CD4-positive, alpha-beta T cell treated with Interleukin-15 for 4 hours (primary cell): ENCODE data around the gene FAM171A1.
"Not testable (repeated sequence)": the region's sequence is repeated elsewhere in the genome, so short reads cannot be mapped to it uniquely, and the experiment has no call there.

Experiments
- DNase-seq: peaks from one replicate; pipeline ENCODE4 v3.0.0-alpha.2; 2020; ENCODE audit warnings: low spot score

FAM171A1 gene

GRCh38 chr10:15316871-15317464 lies 54.1 kb downstream of the FAM171A1 start:
- DNase-seq, result no peak

- DNase-seq, result no peak
Measured at GRCh38 chr10:15316145-15316544, 54.9 kb downstream of the FAM171A1 start.

DNA sequence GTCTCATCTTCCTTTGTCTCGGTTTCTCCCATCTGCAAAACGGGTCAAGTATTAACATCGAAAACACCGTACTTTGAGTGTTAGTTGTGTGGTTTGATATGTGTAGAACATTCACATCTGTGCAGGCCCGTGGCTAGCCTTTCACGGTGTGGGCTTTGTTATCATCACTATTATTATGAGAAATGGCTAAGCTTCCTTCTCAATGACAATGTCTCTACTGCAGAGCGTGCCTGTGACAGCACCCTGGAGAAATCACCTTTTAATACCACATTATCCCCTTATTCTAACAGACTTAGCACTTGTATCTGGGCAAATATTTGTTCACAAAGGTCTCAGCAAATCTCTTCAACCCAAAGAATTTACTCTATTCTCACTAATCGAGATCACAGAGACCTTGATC lies 55.8 kb downstream of the FAM171A1 start:
- no peak for DNase-seq

- DNase-seq, result no peak
Measured at GRCh38 chr10:15314482-15315045, 56.5 kb downstream of the FAM171A1 start.

DNA sequence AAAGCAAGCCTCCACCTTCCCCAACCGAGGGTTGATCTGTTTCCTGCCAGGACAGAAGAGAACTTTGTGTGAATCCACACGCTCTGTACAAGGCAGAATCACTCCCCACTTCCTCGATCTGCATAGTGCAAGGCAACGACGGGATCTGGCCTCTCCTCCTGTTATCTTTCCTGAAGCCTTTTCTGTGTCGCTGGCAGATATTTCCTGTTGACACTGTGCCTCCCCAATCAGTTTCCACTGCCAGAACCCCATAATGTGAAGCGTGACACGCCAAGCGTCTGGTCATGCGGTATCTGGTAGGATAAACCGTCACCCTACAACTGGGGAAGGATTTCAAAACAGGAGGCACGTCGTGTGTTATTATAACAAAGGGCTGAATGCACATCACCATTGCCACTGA lies 57.2 kb downstream of the FAM171A1 start:
- DNase-seq, result no peak

DNA sequence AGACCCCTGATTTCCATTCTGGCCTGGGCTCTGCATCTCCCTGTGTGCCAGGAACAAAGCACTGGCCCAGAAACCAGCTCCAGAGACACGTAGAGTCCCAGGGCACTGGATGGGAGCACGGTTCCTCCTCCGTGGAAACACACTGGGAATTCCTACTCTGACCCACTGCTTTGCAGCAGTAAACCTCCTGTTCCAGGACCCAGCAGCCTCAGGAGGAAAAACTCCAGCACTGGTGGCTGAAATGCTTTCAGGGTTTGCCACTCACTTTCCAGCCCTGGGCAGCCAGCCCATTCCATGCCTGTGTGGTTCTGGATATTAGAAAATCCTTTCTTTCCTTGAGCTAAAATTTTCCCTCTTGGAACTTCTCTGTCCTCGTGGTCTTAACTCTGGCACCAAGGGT lies 58.0 kb downstream of the FAM171A1 start:
- DNase-seq, result no peak

GRCh38 chr10:15311569-15312280 lies 59.4 kb downstream of the FAM171A1 start:
- no peak for DNase-seq

GRCh38 chr10:15310776-15311568 lies 60.1 kb downstream of the FAM171A1 start:
- DNase-seq, result no peak

GRCh38 chr10:15309221-15309620 lies 61.9 kb downstream of the FAM171A1 start:
- no peak for DNase-seq

DNA sequence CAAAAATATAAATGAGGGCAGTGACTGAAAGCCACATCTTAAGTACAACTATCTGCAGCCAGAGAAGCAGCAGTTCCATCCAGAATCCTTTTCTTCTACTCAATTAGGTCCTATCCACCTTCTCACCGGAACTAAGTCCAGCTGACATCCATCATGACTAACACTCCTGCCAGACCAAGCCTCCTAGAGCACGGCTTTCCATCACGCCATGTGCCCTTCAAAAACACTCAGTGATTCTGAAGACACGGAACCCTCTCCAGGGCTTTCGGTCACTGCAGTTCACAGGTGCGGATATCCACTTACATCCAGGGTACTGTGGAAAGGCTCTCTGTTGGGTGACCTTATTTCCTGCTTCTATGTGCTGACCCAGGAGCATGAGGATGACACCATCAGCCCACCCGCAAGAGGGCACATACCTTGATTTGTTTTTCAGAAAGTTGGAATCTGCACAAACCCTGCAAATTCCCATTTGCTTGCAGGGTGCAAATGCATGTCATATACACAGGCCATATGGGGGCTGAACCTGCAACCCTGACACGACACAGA lies 64.3 kb downstream of the FAM171A1 start:
- DNase-seq, result no peak

- DNase-seq, result no peak
Measured at GRCh38 chr10:15305634-15306033, 65.5 kb downstream of the FAM171A1 start.

- DNase-seq, result no peak
Measured at GRCh38 chr10:15305161-15305560, 65.9 kb downstream of the FAM171A1 start.

DNA sequence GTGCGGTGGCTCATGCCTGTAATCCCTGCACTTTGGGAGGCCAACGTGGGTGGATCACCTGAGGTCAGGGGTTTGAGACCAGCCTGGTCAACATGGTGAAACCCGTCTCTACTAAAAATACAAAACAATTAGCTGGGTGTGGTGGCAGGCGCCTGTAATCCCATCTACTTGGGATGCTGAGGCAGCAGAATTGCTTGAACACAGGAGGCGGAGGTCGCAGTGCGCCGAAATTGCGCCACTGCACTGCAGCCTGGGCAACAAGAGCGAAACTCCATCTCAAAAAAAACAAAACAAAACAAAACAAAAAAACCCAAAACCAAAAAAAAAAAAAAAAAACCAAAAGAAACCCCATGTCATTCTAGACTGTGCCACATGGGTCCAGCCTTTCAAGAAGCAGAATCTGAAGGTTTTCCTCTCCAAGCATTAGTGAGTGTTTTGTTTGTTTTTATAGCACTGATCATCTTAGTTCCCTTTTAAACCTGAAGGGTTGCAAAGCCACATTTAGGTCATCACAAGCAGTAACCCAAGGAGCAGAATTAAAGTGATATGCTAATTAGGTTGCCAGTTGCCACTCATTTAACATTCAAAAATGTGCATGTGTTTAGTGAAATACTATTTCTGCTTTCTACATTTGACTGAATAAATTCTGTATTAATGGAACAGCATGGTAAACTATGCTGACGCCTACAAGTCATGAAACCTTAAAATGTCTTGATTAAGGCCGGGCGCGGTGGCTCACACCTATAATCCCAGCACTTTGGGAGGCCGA lies 68.7 kb downstream of the FAM171A1 start:
- DNase-seq, result not testable (repeated sequence)

DNA sequence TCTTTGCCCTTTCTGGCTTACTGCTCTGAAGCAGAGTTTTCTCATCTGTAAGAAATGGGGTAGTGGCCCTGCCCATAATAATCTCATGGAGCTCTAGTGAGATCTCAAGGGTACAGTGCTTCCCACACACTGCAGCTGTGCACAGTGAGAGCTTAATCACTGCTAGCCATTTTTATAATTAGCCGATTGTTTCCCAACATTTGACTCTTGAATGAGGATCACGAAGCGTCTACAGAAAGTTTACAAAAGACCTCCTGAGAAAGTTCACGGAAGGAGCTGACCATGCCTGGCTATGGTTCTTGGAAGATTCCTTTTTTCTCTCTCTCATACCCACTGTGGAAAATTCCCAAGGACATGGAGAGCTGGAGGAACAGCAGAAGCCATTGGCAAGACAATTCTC lies 70.4 kb downstream of the FAM171A1 start:
- DNase-seq, result no peak

GRCh38 chr10:15300145-15300544 lies 70.9 kb downstream of the FAM171A1 start:
- DNase-seq, result no peak

DNA sequence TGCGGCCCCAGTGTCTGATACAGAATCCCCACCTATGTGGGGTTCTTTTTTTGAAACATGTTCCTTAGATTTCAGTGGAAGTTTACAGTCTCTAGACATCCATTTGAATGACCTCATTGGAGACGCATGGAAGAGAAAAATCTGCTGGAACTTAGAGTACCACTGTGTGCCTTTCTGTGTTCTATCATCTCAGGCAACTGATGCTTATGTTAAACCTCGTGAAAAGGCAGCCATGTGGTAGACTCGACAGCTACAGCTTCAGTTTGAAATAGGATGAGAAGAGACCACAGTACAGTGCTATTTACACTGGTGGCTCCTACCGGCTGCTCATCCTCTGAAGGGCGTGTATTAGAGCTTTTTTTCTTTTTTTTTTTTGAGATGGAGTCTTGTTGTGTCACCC lies 74.4 kb downstream of the FAM171A1 start:
- DNase-seq, result no peak

GRCh38 chr10:15295537-15296325 lies 75.4 kb downstream of the FAM171A1 start:
- no peak for DNase-seq

GRCh38 chr10:15293862-15294842 lies 76.9 kb downstream of the FAM171A1 start:
- no peak for DNase-seq

GRCh38 chr10:15290671-15291070 lies 80.4 kb downstream of the FAM171A1 start:
- DNase-seq, result no peak

- no peak for DNase-seq
Measured at GRCh38 chr10:15290150-15290549, 80.9 kb downstream of the FAM171A1 start.
